Ishikawa (cell line): ENCODE data around the gene PRDM2.

Source experiments
- CEBPB ChIP-seq: IDR thresholded peaks from 2 replicates; pipeline ENCODE4 v1.6.1; 2012
- TAF1 ChIP-seq: IDR thresholded peaks from 2 replicates; pipeline ENCODE4 v1.6.1; 2012; ENCODE audit warnings: low read depth, mild to moderate bottlenecking

GRCh38 chr1:13781907-13782633 is 82.1 kb downstream of the PRDM2 start:
- no peak for TF ChIP-seq TAF1
- no peak for TF ChIP-seq CEBPB
